Choroid plexus epithelial cell (primary cell): ENCODE data around the gene LSP1.
A peak's percentile ranks its signal among the peaks of the same experiment; 100 is the strongest.
"Not testable (repeated sequence)": the region's sequence is repeated elsewhere in the genome, so short reads cannot be mapped to it uniquely, and the experiment has no call there.

ENCODE experiments used
- DNase-seq: peaks from one replicate; pipeline ENCODE4 v3.0.0-alpha.2; 2010; ENCODE audit warnings: low read depth
- H3K4me3 ChIP-seq: 2 replicates; pipeline ENCODE4 v1.5.1; 2011; ENCODE audit warnings: low read depth, mild to moderate bottlenecking, control low read depth, low read length, moderate library complexity
- TF ChIP-seq, protein P1 (sequence below): conservative IDR thresholded peaks from 2 replicates; pipeline ENCODE4 v1.5.1; 2011; ENCODE audit warnings: low read depth, mild to moderate bottlenecking, control low read depth, inconsistent platforms, low read length, moderate library complexity

Gene LSP1

DNA sequence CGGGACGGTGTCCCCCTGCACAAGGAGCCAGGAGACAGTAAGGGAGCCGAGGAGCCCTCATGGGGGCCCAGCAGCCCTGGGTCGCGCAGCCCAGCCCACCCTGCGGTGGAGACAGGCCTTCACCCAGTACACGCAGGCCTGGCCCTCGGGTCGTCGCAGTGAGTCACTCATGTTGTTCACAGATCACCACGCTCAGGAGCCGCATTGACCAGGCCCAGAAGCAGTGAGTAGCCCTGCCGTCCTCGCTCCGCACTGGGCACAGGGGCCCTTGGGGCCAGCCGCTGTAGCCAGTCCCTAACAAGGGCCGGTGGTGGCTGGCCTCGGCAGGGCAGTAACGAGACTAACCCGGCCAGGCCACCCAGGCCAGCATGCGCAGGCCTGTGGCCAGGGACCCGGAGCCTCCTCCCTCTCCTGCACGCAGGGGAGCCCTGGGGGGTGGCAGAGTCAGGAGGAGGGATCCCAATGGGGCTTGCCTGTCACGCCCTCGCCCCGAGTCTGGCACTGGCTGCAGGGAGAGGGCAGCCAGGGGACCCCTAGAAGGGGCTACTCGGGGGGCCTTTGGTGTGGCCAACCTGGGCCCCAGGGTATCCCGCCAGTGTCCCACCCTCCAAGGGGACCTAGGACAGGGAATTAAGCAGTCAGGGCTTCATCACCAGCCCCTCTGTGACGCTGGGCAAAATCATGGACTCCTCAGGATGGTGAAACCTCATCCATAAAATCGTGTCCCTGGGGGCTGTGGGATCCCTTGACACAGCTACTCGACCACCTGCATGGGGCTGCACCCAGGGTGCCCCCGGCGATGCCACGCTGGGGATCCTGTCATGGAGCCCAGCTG, 84.1 kb downstream of the LSP1 start:
- no peak for DNase-seq
- H3K4me3 ChIP-seq: no peak overlapping the region
- TF ChIP-seq, protein P1, sequence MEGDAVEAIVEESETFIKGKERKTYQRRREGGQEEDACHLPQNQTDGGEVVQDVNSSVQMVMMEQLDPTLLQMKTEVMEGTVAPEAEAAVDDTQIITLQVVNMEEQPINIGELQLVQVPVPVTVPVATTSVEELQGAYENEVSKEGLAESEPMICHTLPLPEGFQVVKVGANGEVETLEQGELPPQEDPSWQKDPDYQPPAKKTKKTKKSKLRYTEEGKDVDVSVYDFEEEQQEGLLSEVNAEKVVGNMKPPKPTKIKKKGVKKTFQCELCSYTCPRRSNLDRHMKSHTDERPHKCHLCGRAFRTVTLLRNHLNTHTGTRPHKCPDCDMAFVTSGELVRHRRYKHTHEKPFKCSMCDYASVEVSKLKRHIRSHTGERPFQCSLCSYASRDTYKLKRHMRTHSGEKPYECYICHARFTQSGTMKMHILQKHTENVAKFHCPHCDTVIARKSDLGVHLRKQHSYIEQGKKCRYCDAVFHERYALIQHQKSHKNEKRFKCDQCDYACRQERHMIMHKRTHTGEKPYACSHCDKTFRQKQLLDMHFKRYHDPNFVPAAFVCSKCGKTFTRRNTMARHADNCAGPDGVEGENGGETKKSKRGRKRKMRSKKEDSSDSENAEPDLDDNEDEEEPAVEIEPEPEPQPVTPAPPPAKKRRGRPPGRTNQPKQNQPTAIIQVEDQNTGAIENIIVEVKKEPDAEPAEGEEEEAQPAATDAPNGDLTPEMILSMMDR: no peak

- no peak for DNase-seq
- TF ChIP-seq, protein P1: no peak
- no peak overlapping the region for H3K4me3 ChIP-seq
Observed at GRCh38 chr11:1937616-1938342, 84.9 kb downstream of the LSP1 start.

GRCh38 chr11:1938343-1939005, 85.6 kb downstream of the LSP1 start:
- no peak for DNase-seq
- H3K4me3 ChIP-seq: no peak overlapping the region
- TF ChIP-seq, protein P1: no peak

- no peak for DNase-seq
- H3K4me3 ChIP-seq: no peak overlapping the region
- TF ChIP-seq, protein P1: no peak
Observed at GRCh38 chr11:1939006-1939625, 86.2 kb downstream of the LSP1 start.

DNA sequence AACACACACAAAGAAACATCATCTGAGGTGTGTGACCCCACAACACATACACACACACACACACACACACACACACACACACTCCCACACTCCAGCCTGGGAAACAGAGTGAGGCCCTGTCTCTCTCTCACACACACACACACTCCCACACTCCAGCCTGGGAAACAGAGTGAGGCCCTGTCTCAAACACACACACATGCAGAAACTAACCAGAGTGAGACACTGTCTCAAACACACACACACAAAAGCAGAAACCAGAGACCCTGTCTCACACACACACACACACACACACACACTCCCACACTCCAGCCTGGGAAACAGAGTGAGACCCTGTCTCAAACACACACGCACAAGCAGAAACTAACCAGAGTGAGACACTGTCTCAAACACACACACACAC, 86.9 kb downstream of the LSP1 start:
- DNase-seq: peak; percentile 30

More for the DNA sequence above, 86.9 kb downstream of the LSP1 start:
- not testable (repeated sequence) for H3K4me3 ChIP-seq
